GM04504 (cell line): ENCODE data around the gene SLAMF9.

Experiments used
- DNase-seq: peaks from one replicate; pipeline ENCODE4 v3.0.0-alpha.2; 2012; ENCODE audit warnings: low read depth

Gene SLAMF9

DNA sequence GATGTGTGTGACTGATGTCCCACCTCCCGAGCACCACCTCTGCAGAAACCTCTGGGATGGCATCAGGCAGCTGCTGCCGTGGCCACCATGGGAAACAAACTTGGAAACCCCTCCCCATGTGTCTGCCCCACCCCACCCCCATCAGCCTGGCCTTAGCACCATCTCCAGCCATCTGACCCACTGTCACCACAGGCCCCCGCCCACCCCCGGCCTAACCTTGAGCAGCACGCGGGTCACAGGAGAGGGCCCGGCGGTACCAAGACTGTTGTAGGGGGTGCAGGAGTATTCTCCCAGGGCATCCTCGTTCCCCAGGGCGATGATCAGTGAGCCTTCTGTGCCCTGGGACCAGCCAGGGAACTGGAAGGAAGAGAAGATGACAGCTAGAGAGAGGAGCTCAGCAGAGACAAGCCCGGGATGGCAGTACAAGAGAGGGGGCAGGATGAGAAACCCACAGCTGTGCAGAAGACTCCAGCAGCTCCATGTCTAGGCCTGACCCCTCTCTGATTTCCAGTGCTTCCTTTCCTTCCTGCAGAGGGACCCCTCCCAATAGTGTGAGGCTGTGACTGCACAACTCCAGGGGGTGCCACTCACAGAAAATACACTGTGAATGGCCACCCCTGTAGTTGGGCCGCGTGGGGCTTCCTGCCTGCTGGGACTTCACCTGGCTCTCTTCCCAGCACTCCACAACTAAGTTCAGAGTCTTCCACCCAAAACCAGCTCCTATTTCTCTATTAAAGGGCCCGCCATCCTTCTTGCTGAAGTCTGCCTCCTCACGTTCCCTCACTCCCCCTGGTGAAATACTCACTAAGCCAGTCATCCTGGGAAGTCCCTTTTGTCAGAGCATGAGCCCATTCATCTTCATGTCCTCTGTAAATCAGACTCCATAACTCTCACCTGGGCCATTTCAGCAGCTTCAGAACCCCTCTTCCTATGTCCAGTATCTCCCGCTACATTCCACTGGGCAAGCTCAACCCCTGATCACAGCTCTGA lies 21.4 kb downstream of the SLAMF9 start:
- DNase-seq = no peak

DNA sequence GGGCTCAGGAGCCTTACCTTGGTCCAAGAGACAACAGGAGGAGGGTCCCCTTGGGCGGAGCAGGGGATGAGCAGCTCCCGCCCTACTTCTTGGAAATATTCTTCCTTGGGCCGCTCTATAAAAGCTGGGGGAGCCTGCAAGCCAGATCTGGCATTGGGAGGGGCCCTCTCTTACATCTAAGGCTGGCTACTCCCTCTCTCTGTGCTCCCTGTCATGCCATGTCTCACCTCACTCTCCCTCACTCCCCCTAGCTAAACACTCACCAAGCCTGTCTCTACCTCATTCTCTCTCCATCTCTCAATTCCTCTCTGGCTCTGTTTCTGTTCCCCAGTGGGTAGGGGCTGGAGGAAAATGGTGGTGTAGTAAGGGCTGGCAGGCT lies 22.3 kb downstream of the SLAMF9 start:
- no peak for DNase-seq

DNA sequence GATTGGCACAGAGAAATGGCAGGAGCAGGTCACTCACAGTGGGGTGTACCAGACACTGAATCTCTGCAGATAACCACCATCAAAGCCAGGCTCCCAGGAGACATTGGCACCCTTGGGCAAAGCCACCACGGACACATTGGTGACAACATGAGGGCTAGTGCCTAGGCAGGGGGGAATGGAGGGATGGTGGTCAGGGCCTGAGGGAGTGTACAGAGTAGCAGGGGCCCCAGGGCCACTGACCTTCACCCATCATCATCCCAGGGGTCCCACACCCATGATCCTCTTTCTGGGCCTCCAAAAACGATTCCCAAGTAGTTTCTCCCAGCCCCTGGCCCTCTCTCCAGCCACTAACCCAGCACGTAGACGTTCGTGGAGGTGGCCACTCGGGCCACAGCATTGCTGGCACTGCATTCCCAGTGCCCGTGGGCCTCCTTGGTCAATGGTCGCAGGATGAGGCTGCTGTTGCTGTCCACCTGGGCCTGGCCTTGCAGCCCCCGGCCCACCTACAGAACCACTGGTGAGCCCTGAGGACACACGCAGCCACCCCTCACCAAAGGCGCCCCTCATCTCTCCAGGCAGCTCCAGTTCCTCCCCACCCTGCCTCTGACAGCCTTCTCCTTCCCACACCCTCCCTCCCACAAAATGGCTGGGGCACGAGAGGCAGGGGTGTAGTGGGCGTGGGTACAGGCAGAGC lies 22.8 kb downstream of the SLAMF9 start:
- no peak for DNase-seq

DNA sequence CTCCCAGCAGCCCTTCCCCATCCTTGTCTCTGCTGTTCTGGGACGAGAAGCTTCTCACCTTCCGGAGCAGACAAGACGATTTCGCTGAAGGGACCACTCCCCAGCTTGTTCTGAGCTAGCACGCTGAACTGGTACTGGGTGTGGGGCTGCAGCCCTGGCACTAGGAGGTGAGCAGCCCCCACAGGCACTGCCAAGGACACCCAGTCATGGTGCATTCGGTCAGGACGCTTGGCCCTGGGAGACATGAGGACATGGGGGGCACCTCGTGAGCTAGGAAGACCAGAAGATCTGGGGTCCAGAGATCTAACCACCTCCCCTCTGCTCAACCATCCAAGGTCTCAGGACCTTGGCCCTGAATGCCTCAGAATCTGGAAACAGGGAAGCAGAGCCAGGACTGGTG lies 23.4 kb downstream of the SLAMF9 start:
- DNase-seq = no peak

DNA sequence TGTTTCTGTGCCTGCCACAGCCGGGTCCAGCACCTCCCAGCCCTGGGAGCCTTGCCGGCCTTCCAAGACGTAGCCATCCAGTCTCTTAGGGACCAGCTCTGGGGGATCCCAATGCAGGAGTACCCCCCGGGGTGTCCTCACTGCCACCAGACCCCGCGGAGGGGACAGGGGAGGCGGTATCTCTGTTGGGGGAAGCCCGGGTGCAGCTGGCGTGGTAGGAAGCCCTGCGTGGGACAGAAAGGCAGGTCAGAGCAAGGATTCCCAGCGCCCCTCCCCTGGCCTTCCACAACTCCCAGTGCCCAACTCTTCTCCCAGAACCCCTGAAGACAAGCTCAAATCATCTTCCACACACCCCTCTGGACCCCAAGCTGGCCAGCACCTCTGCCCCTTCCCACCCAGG lies 23.8 kb downstream of the SLAMF9 start:
- no peak for DNase-seq

DNA sequence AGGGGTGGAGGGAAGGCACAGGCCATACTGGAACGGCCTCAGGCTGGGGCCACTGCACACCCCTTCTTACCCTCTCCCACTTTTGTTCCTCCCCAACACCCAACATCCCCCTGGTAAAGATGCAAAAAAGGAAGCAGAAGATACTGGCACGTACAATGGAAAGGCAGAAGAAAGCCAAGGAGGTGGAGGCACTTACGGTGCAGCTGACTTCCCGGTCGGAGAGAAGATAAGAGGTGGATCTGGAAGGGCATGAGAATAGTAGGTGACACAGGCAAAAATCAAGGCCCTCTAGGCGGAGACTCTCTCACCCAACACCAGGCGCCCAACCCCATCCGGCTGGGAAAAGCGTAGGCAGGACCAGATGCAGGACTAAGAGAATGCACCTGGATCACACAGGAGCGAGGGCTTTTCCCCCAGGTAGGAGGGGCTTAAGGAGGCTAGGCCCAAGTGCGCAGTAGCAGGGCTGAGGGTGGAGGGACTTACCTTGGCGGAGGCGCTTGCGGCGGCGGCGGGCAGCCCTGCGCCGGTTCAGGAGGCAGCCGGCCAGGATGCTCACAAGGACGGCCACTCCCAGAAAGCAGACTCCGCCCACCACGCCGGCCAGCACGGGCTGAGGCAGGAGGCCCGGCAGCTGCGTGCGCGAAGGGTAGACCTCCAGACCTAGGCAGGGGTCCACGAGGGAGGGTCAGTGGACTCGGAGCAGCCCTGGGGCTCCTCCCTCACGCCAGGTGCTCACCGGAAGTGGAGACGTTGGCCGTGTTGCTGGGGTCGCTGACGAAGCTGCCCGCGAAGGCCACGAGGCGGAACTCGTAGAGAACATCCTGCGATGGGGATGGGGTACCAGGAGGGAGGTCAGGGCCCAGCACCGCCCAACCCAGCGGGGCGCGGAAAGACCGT lies 24.6 kb downstream of the SLAMF9 start:
- DNase-seq = no peak

GRCh38 chr1:159928491-159929050 lies 25.5 kb downstream of the SLAMF9 start:
- no peak for DNase-seq

DNA sequence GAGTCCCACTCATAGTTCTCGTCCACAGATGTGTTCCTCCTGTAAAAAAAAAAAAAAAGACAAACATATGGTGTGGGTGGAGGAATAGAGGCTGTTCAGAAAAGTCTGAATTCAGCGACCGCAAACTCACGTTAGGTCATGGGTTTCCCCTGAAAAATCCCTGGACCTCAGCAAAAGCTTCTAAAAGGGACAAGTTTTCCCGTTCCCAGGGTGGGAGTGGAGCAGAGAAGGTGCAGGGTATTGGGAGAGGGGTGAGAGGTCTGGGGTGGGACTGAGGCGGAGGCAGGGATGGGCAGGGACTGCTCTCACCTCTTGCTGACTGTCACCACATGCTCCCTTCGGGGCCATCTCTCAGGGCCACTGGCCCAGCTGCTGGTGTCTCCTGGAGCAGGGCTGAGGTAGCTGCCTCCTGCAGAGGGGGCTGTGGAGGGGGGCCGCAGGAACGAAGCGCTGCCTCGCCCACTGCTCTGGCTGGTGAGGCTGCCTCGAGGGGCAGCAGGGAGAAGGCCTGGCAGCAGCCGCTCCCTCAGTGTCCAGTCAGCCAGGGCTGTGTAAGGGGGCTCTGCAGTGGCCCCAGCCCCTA lies 26.1 kb downstream of the SLAMF9 start:
- no peak for DNase-seq

DNA sequence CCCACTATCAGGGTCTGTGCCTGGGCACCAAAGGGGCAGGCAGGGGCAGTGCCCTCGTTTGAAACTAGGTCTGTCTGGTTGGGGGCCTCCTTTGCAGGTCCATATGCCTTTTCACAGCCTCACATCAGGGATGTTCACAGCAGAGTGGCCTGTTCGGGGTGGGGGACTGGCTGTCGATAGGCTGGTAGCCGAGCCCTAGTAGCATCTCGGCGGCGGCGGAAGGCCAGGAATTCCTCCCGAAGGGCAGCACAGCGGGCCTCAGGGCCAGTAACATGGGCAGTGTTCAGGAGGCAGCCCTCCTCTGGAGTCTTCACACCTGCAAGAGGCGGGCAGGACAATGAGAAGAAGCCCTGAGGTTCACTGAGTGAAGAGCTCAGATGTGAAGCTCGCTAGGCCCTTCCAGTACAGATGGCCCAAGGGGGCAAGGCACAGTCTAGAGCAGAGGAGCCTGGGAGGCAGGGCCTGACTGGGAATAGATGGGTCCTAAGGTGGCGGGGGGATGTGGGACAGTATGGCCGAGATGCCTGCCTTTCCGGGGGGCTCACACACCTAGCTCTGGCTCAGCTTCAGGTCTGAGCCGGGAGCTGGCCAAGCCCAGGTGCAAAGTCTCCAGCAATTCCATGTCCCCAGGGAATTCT lies 26.7 kb downstream of the SLAMF9 start:
- no peak for DNase-seq

GRCh38 chr1:159925719-159926078 lies 28.3 kb downstream of the SLAMF9 start:
- no peak for DNase-seq

DNA sequence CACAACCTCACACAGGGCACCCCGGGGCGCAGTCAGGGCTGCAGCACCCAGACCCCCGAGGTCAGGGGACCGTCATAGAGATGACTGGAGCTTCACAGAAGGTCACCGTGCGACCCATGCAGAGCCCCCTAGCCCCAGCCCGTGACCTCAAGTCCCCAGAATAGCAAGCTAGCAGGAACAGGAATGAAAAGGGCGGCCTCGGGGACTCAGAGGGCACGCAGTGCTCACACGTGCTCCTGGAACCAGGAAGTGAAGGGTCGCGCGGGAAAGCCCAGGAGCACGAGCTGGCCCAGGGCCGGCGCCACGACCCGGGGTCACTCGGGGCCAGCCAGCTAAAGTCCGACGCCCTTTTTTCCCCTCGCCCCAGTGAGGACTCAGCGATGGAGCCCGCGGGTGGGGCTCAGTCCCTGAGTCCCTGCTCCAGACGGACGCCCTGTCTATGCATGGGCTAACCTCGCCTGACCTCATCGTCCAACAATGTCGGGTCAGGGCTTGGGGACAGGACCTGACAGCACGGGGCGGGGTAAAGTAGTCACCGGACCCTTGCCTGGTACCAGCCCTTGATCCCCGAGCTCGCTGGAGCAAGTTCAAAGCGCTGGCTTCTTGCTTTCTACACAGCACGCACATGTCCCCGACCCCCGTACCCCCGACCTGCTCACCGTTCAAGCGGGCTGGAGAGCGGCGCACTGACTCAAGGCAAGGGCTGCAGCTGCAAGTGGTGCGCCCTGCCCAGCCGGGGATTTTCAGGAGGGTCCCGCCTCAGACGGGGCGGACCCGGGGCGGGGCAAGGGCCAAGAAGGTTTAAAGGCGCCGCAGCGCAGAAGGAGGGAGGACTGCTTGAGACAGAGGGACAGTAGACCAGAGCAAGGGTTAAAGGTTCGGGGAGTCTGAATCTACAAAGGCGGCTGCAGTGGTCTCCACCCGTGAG lies 29.0 kb downstream of the SLAMF9 start, which contains the start of gene TAGLN2:
TSS of gene TAGLN2 (minus strand) at position 717 of the 928 bp plus-strand sequence. CDS start 4,998 bp downstream, outside the sequence.
- DNase-seq = peak; percentile 82

- peak; percentile 86 for DNase-seq
These were observed 29.8 kb downstream of the SLAMF9 start for GRCh38 chr1:159924025-159924790.

DNA sequence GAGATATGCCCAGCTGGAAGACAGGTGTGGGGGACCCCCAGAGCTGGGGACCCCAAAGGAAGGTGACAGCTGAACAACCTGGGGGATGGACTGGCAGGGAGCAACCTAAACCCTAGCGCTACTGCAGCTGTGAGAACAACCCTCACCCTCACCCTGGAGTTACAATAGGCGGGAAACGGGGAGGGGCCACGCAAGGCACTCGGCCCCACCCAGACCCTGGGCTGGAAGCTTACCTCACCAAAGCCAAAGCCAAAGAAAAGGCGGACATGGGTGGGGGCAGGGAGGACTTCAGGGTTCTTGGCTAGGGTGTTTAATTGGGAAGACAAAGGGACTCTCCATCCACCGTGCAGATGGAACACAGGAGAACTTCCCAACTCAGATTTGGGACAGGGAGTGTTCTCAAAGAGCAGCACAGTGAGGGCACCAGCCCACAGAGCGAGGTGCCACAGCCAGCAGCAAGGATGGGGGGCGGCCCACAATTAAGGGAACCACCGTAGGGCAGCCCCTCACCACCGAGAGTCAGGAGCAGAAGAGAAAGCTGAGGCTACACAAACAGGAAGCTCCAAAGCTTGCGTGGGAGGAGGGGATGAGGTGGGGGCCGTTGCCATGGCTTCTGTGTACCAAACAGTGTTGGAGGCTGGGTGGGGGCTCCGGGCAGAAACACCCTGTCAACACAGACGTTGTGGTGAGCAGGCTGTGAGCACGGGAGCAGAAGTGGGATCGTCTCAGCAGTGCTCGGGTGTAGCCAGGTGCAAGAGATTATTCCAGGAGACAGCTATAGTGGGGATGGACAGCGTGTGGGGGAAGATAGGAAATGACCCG lies 30.6 kb downstream of the SLAMF9 start:
- peak; percentile 71 for DNase-seq

DNA sequence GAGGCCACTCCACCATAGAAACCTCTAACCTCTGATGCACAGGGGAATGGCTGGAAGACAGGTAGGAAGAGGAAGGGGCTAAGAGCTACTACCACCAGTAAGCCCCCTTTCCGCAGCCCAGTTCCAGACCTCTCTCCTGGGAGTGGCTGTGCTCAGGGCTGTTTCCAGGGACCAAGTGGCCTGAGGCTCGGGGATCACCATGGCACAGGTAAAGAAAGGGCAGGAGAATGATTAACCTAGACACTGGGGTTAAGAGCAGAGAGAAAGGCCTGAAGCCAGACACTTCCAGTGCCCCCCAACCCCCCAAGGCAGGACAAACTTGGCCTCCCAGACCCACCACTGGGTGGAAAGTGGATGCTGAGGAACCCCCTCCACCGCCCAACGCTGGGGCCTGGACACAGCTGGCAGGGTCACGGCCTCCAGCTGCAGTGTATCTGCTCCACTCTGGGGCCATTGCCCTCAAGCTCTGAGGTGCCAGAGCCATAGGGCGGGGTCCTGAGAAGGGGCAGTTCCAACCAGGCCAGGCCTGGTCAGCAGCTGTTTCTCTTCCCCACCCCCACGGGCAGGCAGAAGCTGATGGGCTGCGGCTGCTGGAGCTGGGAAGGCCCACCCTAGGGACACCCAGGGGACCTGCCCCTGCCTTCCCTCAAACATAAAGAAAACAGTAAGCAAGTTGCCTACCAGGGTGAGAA lies 31.4 kb downstream of the SLAMF9 start:
- peak; percentile 23 for DNase-seq

DNA sequence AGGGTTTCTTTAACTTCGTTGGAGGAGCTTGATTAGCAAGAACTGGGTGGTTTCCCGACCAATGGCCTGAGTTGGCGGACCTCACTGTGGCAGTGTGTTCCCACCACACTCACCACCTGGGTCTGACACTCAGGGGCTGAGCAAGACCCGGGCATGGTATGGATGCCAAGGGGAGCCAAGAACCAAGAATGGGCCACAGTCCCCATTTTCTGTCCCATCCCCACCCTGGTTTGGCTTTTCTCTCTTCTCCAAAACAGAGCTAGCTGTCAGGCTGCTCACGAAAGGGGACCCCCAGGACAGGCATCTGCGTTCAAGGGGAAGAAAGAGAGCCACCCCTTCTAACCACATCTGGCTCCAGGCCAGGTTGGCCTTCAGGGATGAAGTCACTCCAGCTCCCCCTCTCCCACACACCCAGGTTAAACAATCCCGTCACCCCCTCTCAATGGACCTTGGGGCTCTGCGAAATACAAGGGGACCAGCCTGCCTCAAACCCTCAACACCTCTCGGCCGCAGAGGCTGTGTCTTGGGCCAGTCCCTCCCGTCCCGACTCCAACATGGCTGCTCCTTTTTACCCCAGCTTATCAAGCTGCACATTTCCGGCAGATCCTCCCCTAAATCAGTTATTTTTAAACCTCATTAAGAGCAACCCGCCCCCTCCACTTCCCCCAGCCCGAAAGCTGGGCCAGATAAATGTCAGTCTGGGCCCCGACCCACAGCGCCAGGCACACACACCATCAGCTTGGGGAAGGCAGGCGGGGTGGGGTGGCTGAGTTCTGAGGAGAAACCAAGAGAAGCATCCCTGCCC lies 32.1 kb downstream of the SLAMF9 start:
- no peak for DNase-seq

- DNase-seq = no peak
These were observed 32.8 kb downstream of the SLAMF9 start for GRCh38 chr1:159921251-159921650.

DNA sequence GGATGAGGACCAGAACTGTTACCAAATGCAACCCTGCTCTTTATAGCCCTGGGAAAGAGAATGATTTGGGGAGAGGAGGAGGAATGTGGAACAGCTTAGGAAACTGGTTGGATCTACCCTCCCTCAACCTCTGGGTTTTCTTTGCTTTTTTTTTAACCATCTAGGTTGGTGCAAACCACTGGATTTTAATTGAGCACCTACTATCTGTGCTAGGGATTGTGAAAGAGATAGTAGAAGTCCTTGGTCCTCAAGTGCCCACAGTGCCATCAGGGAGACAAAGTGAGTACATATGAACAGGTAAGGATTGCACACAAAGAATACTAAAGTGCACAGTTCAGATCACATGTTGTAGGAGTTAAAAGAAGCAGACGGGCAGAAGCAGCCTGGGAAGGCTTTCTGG lies 33.4 kb downstream of the SLAMF9 start:
- DNase-seq = no peak
